ENCODE measurements around the gene ADK.
"Not testable (repeated sequence)": the region's sequence is repeated elsewhere in the genome, so short reads cannot be mapped to it uniquely, and the experiment has no call there.

ADK gene

DNA sequence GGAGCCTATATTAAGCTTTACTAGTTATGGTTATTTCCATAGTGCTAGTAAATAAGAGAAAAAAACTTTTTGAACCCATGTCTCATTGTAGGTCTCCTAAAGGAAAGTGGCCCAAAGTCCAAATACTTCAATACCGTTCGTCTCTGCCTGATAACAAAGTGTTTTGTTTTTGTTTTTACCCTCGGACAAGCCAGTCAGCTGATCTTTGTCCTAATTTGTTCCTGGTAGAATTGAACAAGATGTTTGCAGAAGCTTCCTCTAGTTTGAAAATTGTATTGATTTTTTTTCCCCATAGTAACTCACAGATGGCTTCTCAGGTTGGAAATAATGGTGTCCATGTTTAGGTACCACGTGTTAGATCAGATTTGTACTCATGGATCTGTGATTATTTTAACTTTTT, 339.5 kb downstream of the ADK start:
- H3K4me3 ChIP-seq, result no peak overlapping the region
- TF ChIP-seq, protein P1, sequence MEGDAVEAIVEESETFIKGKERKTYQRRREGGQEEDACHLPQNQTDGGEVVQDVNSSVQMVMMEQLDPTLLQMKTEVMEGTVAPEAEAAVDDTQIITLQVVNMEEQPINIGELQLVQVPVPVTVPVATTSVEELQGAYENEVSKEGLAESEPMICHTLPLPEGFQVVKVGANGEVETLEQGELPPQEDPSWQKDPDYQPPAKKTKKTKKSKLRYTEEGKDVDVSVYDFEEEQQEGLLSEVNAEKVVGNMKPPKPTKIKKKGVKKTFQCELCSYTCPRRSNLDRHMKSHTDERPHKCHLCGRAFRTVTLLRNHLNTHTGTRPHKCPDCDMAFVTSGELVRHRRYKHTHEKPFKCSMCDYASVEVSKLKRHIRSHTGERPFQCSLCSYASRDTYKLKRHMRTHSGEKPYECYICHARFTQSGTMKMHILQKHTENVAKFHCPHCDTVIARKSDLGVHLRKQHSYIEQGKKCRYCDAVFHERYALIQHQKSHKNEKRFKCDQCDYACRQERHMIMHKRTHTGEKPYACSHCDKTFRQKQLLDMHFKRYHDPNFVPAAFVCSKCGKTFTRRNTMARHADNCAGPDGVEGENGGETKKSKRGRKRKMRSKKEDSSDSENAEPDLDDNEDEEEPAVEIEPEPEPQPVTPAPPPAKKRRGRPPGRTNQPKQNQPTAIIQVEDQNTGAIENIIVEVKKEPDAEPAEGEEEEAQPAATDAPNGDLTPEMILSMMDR (IDR thresholded peaks at IDR 0.05), result no peak
- H3K27ac ChIP-seq, result no peak overlapping the region
- no peak for DNase-seq (ENCODE audit: low spot score)

DNA sequence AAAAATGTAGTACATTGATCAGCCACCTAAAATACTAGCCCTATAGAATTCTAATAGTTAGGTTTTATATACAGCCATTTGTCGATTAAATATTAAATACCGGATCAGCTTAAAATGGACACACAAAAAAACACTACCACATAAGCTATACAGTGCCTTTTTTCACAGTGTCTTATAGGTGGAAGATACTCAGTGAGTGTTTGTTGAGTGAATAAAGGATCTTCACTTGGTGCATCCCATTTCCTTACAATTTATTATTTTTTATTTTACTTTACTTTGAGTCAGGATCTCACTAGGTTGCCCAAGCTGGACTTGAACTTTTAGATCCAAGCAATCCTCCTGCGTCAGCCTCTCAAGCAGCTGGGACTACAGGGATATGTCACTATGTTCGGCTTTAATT, 340.0 kb downstream of the ADK start:
- no peak overlapping the region for H3K27ac ChIP-seq
- no peak overlapping the region for H3K4me3 ChIP-seq
- TF ChIP-seq, protein P1 (IDR thresholded peaks at IDR 0.05), result no peak
- DNase-seq (ENCODE audit: low spot score), result no peak

DNA sequence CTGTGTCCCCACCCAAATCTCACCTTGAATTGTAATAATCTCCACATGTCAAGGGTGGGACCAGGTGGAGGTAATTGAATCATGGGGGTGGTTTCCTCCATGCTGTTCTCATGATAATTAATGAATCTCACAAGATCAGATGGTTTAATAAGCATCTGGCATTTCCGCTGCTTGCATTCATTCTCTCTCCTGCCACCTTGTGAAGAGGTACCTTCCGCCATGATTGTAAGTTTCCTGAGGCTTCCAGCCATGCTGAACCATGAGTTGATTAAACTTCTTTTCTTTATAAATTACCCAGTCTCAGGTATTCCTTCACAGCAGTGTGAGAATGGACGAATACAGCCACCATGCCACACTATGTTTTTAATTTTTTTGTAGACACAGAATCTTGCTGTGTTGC, 345.3 kb downstream of the ADK start:
- not testable (repeated sequence) for DNase-seq (ENCODE audit: low spot score); H3K4me3 ChIP-seq; H3K27ac ChIP-seq

DNA sequence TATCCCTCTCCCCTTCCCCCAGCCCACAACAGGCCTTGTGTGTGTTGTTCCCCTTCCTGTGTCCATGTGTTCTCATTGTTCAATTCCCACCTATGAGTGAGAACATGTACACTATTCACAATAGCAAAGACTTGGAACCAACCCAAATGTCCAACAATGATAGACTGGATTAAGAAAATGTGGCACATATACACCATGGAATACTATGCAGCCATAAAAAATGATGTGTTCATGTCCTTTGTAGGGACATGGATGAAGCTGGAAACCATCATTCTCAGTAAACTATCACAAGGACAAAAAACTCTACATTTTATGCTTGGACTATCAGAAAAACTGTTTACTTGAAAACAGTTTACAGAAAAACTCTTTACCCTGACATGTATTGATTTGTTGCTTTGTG, 347.6 kb downstream of the ADK start:
- H3K4me3 ChIP-seq; DNase-seq (ENCODE audit: low spot score); H3K27ac ChIP-seq: not testable (repeated sequence)

DNA sequence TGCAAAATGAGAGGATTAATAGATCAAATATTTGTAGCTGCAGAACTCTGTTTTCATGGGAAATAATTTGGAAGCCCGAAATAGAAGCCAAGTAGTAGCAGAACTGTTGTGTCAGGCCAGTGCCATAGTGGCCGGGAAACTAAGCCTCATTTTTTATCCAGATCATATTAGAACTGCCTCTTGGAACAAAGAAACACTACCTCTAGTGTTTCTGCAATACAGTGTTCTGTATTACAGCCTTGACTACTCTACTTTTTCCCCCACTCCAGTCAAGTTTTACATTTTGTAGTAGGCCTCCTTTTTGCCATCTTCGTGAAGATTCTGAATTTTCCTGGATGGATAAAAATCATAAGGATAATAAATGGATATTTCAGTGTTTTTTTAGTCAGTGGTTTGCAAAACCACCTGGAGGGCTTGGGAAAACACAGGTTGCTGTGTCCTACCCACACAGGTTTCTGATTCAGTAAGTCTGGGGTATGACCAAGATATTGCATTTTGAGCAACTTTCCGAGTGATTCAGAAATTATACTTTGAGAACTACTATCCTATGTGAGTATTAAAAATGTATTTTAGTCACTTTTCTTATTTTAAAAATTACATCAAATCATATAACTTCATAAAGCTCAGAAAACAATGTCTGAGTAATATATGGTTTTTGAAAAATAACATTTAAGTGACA, 349.1 kb downstream of the ADK start:
- TF ChIP-seq, protein P1 (IDR thresholded peaks at IDR 0.05), result no peak
- no peak for DNase-seq (ENCODE audit: low spot score)
- Histone ChIP-seq H3K4me3 (no peak overlapping the region), H3K27ac (no peak overlapping the region)

DNA sequence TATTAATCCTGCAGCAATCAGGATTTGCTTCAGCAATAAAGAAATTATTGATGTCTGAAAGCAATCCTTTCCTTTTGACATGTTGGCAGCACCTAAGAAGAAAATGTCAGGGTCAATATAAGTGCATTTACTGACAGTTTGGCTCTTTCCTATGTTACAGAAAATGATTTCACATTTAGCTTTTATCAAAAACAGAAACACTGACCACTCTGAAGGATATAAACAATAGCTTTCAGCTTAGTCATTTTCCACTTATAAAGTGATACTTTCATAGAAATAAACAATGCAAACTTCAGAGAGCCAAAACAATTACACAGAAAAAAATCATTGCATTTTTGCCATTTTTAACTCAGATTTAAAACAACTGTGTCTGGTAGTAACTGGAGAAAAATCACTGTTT, 349.8 kb downstream of the ADK start:
- DNase-seq (ENCODE audit: low spot score), result no peak
- no peak overlapping the region for H3K4me3 ChIP-seq
- TF ChIP-seq, protein P1 (IDR thresholded peaks at IDR 0.05), result no peak
- H3K27ac ChIP-seq, result no peak overlapping the region

DNA sequence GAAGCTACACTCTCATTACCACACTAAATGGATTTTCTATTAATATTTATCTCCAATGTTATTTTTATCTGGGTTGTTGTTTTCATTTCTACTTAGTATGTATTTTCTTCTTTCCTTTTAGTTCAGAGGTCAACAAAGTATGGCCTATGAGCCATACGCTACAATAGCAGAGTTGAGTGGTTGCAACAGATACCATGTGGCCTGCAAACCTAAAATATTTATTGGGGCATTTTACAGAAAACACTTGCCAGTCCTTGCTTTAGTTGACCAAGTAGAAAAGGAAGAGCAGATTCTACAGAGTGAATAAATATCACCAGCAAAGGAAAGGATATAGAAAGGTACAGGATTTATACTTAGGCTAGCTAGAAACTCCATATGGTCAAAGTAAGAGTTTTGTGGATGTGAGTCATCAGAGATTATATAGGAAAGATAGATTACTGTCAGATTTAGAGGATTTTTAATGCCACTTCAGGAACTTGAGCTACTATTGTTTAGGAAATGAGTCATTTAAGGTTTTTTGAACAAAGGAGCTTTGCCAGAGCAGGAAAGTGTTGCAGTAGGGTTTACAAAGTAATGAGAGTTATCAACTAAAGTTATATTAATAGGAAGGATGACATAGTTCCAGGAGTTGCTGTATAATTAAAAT, 352.1 kb downstream of the ADK start:
- TF ChIP-seq, protein P1 (IDR thresholded peaks at IDR 0.05), result no peak
- Histone ChIP-seq H3K4me3 (no peak overlapping the region), H3K27ac (no peak overlapping the region)
- no peak for DNase-seq (ENCODE audit: low spot score)

DNA sequence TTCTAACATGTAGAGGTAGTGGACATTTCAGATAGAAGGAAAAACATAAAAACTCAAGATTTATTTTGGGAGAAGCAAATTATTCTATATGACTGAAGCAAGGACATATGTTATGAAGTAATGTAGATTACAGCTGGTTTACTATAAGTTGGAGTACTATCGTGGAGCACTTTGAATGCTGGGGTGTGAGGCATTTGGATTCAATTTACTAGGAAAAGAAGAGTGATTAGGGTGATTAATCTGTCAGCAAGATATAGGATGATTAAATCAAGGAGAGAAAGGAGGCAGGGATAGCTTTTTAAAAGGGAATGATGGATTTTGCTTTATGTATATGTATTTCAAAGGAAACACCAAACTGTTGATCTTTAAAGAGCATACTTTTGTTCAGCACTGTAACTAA, 356.9 kb downstream of the ADK start:
- no peak for DNase-seq (ENCODE audit: low spot score)
- TF ChIP-seq, protein P1 (IDR thresholded peaks at IDR 0.05), result no peak

More for the DNA sequence above, 356.9 kb downstream of the ADK start:
- Histone ChIP-seq H3K27ac (no peak overlapping the region), H3K4me3 (no peak overlapping the region)

All from coronary artery (tissue), 2 donors.